HG03045 (cell line): Measurements from ENCODE around the gene CD8B2.
A peak's percentile ranks its signal among the peaks of the same experiment; 100 is the strongest.
"Not testable (repeated sequence)": the region's sequence is repeated elsewhere in the genome, so short reads cannot be mapped to it uniquely, and the experiment has no call there.

Source experiments
- ATAC-seq: cut with Tn5 transposase; IDR thresholded peaks from one replicate; pipeline ENCODE4 v1.9.1; 2021; ENCODE audit warnings: mild to moderate bottlenecking, moderate library complexity; ENCODE audit not compliant: unreplicated experiment

The CD8B2 gene

GRCh38 chr2:106486551-106487385 lies at the start of gene CD8B2:
TSS of gene CD8B2 (plus strand) at chr2:106487364. CDS start at chr2:106487427, 63 bp downstream.
- ATAC-seq = not testable (repeated sequence)

GRCh38 chr2:106461882-106462281 lies 25.3 kb upstream of the CD8B2 start:
- ATAC-seq = not testable (repeated sequence)

GRCh38 chr2:106467516-106467915 lies 19.6 kb upstream of the CD8B2 start:
- ATAC-seq = not testable (repeated sequence)

- not testable (repeated sequence) for ATAC-seq
These were observed 19.1 kb upstream of the CD8B2 start, which contains the start of gene RGPD3 for GRCh38 chr2:106468107-106468506. TSS of gene RGPD3 (minus strand) at chr2:106468413. CDS start at chr2:106468288, 125 bp downstream.

GRCh38 chr2:106470658-106471057 lies 16.5 kb upstream of the CD8B2 start:
- peak; percentile 52 for ATAC-seq

DNA sequence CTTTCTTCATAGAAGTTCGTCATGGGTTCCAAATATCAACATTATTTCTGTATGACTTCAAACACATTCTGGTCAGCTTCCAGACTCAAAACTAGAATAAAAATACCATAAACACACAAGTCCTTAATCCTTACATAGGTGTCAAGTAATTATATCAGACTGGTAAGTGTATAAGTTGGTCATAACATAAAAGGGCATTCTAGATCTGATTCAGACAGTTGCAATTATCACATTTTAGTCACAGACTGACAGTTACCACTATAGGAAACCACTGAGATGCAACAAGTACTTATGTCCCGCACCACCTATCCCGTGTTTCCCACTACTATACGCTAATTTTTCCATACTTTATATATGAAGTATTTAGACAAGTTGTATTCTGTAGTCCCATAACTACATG lies 9.5 kb upstream of the CD8B2 start:
- not testable (repeated sequence) for ATAC-seq

DNA sequence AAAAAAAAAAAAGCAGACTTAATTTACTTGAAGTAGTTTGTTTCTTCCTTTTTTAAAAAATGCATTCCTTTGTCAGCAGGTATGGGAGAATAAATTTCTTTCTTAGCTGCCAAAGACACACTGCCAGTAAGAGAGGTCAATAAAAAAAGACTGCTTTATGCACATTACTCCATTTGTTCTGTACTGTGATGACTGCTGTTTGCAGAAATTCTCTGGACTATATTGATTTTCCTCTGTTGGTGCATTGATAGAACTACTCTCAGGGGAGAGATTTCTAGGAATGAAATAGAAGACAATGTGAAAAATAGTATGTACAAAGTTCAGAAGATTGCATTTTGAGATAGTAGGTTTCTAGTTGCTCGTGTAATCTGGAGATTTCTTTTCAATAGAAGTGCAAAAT lies 7.6 kb upstream of the CD8B2 start:
- ATAC-seq = not testable (repeated sequence)

DNA sequence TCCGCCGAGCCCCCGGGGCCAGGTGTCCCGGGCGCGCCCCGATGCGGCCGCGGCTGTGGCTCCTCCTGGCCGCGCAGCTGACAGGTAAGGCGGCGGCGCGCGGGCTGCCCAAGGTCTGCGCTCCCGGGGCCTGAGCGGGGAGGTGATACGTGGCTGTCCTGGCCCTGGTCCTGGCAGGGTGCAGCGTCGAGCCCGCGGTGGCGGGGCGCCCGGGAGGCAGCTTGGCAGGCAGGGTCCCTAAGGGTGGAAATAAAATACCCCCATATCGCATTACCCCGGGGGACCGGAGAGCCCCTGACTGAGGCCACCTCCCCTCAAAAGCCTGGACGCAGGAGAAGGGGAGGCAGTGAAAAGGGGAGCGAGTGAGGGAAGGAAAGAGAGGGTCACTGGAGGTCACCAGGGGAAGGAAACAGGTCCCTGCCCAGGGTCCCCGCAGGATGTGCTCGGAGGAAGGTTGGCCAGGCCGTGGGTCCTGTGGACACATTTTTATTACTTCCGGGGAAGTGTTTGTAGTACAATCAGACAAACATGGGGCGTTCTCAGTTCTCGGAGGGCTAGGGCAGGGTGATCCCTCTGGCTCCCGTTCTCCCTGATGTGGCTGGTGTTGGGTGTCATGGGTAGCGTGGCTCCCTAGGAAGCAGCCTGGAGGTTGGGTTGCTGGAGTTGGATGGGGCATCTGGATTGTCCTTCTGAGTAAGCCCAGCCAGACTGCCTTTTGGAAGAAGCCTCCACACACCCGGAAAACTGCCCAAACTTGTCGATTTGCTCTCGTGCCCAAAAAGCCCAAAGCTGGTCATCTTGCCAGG lies 425 bp downstream of the CD8B2 start:
- not testable (repeated sequence) for ATAC-seq

- ATAC-seq = not testable (repeated sequence)
These were observed 2.5 kb downstream of the CD8B2 start for GRCh38 chr2:106489701-106490100.

GRCh38 chr2:106492399-106492798 lies 5.2 kb downstream of the CD8B2 start:
- ATAC-seq = not testable (repeated sequence)

GRCh38 chr2:106492913-106493312 lies 5.7 kb downstream of the CD8B2 start:
- ATAC-seq = not testable (repeated sequence)

DNA sequence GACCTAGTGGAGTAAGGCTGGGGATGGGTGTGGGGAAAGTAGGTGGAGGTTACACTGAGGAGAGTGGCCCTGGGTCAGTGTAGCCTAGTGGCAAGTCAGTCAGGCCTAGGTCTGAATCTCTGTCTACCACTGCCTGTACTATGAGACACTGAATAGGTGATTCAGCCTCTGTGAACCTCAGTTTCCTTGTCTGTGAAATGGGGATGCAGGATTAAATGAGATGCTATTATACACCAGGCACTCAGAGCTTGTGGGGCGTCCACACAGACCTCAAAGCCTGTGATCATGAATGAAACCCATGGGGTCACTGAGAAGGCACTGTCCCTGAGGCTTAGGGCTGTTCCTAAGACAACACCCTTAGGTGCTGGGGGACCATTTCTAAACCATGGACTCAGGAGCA lies 11.4 kb downstream of the CD8B2 start:
- ATAC-seq = not testable (repeated sequence)

DNA sequence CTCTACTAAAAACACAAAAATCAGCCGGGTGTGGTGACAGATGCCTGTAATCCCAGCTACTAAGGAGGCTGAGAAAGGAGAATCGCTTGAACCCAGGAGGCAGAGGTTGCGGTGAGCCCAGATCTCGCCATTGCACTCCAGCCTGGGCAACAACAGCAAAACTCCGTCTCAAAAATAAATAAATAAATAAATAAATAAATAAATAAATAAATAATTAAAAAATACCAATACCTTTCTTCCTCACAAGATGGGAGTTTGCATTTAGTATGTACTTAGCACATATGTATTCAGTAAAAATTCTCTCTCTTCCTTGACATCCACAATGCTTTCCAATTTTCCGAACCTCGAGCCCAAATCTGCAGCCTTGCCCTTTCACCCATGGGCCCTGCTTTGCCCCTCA lies 13.2 kb downstream of the CD8B2 start:
- ATAC-seq = not testable (repeated sequence)

DNA sequence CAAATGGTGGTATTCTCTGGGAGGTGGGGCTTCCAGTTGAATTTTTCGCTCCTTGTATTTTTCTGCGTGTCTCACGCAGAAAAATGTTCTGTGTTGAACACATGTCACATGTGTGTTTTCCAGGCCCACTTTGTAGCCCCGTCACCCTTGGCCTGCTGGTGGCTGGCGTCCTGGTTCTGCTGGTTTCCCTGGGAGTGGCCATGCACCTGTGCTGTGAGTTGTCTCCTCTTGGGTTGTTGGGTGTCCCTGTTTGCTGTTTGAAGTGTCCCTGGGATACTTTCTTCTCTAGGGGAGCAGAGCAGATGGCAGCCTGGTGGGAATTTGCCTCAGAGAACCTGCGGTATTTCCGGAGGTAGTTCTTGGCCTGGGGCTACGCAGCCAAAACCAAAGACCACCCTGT lies 15.2 kb downstream of the CD8B2 start:
- not testable (repeated sequence) for ATAC-seq

- not testable (repeated sequence) for ATAC-seq
These were observed 17.0 kb downstream of the CD8B2 start for GRCh38 chr2:106504192-106504591.

- not testable (repeated sequence) for ATAC-seq
These were observed 17.6 kb downstream of the CD8B2 start for GRCh38 chr2:106504787-106505186.

DNA sequence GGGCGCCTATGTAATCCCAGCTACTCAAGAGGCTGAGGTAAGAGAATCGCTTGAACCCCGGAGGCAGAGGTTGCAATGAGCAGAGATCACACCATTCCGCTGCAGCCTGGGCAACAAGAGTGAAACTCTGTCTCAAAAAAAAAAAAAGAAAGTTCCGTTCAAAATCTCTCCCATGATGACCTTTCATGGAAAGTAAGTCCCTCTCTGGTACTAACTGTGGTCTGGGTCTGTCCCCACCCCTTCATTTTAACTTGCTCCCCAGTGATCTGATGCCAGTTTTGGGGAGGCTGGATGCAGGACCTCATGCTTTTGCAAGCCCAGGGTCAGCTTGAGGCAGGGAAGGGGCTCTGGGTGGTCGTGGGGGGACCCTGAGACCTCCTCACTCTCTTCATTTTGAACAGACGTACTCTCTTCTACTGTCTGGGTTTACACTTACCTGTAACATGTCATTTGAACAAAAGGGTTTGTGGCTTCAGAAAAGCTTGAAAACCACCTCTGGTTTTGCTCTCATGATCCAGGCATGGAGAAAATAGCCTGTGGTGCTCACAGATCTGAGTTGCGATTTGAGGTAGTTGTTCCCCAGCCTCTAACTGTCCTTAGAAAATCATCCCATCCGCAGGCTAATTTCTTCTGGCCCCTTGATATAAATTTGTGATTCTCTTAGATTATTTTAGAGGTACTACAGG lies 19.0 kb downstream of the CD8B2 start:
- ATAC-seq = not testable (repeated sequence)

DNA sequence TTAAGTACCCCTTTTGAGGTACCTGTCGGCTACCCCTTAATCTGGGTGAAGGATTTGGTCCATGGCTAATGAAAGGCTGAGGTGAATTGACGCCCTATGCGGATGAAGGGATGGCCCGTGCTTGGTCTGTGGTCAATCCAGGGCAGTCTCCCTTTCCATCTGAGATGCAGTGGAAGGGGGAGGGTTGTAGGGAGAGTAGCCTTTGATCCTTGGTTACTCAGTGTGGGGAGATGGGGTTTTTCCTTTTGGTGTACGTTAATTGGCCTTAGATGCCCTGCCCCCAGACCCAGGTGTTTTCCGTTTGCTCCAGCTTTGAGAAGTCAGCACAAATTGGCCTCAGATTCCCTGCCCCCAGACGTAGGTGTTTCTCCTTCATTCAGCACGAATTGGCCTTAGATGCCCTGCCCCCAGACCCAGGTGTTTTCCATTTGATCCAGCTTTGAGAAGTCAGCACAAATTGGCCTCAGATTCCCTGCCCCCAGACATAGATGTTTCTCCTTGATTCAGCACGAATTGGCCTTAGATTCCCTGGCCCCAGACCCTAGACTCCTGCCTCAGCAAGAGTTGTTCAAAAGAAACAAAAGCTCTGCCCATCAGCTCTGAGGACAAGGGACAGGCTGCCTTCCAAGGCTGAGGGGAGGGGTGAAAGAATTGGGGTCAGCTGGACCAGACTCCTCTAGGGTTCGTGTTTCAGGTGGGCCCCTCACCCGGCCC lies 21.7 kb downstream of the CD8B2 start:
- ATAC-seq = not testable (repeated sequence)

DNA sequence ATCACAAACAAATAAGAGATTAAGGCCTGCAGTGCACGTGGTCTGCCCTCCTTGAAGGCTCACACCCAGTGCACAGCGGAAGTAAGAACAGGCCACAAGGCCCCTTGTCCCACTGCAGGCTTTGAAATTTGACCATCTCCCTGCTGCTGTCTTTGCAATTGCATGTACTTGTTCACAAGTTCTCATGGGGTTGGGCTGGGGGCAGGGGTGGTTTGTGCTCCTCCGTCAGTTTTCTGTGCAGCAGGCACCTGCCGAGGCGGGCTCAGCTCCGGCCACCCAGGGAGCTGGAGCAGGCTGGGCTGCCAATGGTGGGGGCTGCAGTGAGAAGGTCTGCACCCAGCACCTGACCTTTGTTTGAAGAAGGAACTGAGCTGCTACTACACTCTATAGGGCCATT lies 22.2 kb downstream of the CD8B2 start:
- not testable (repeated sequence) for ATAC-seq

DNA sequence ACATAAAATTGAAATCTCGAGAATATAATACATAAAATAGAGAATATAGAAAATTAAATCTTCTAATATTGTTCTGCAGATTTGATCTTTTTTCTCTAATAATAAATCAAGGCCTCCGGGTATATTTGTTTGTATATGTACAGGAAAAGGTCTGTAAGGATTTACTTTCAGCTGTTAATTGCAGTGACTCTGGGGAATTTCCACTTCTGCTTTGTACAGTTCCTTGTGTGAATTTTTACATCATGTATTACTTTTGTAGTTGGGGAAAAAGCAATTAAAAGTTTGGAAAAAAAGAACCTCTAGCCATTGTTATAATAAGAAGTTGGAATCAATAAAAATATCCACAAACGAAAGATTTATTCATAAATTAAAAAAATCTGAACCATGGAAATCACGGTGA lies 23.6 kb downstream of the CD8B2 start:
- ATAC-seq = not testable (repeated sequence)
